Measurements from ENCODE around the gene SYNJ1. TPM values are rescaled to one million over a fixed set of nuclear protein-coding genes. Genes with fewer than 3 reads are reported as not detected.

Gene SYNJ1
- total and polyA plus RNA-seq, 2 of the 4 experiments (the other 2 are of a cell fraction): 3.6 to 4.6 TPM

DNA sequence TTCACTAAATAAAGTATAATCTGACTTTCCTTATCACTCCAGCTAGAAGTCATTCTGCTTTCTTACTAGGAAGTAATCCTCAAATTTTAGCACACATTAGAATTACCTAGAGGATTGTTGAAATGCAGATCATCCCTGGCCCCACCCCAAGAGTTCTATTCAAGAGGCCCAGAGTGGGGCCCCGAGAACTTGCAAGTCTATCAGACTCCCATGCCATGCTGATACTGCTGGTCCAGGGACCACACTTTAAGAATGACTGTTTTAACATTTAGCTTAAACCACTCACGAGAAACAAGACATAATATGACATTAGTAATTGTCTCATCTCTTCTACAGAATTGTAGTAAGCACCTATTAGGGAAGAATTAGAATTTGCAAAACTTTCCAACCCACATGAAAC lies 7.7 kb upstream of the SYNJ1 start:
- no peaks in the 10 kb centered on the region for H3K4me1 ChIP-seq (ENCODE audit: control insufficient read depth, insufficient read depth, low read length)
- H3K4ac ChIP-seq (ENCODE audit: low read depth, low read length): no peak overlapping the region
- no peaks in the 10 kb centered on the region for H3K9me3 ChIP-seq (ENCODE audit: control insufficient read depth, insufficient read depth, low read length)
- DNase-seq (no peak), ATAC-seq (ENCODE audit: low read depth) (no peak)
- H3K27ac ChIP-seq (ENCODE audit: insufficient read depth, low read length): no peak overlapping the region
- no peaks in the 10 kb centered on the region for H3K27me3 ChIP-seq (ENCODE audit: control insufficient read depth, insufficient read depth, low read length)
- no peaks in the 10 kb centered on the region for H3K9me1 ChIP-seq (ENCODE audit: insufficient read depth, low read length)
- H2BK120ac ChIP-seq (ENCODE audit: low read depth, low read length): no peak overlapping the region
- intact Hi-C loops (cut with micrococcal nuclease) (no loop called here), dilution Hi-C loops (cut with HindIII; ENCODE audit: low sequenced_read_pairs, unreplicated experiment) (no loop called here), in situ Hi-C loops (cut with MboI; ENCODE audit: low sequenced_read_pairs) (loop anchor here (25.0 kb wide), 1 partner anchor 348 kb away; the partner anchor contains the start of gene URB1)
- H2BK5ac ChIP-seq (ENCODE audit: low read depth, low read length, poor library complexity, severe bottlenecking): no peak overlapping the region
- no CpG with 5 or more reads among the region's 2 CpGs for WGBS, 2 experiments (ENCODE audit: extremely low coverage in 2 of 2, insufficient read length in 1 of 2)
- H3K4me2 ChIP-seq (ENCODE audit: low read depth, low read length): no peak overlapping the region
- H3K56ac ChIP-seq (ENCODE audit: extremely low read depth, insufficient read depth, low read length): no peak overlapping the region
- H4K5ac ChIP-seq (ENCODE audit: low read depth, low read length): no peak overlapping the region
- H4K8ac ChIP-seq (ENCODE audit: low read depth in 2 of 2, low read length in 2 of 2): no peak overlapping the region
- ChIA-PET POLR2A (ENCODE audit: unreplicated experiment) (no interaction called here), CTCF (interaction anchor here (0.5 kb wide), 1 partner anchor 21 kb away, joined by 3 read pairs; no protein-coding TSS in a partner anchor)
- no peak overlapping the region for H3K9ac ChIP-seq (ENCODE audit: low read depth, low read length)
- H3K23ac ChIP-seq (ENCODE audit: low read depth, low read length): no peak overlapping the region
- H2AK5ac ChIP-seq (ENCODE audit: low read depth, low read length): no peak overlapping the region
- no peak overlapping the region for H4K91ac ChIP-seq (ENCODE audit: insufficient read depth, low read depth, low read length)
- no peak overlapping the region for H2AFZ ChIP-seq (replicated peaks; ENCODE audit: low read length, poor library complexity)
- TF ChIP-seq RFX5 (IDR thresholded peaks at IDR 0.05; ENCODE audit: low read depth, low read length) (no peak), MAFK (IDR thresholded peaks at IDR 0.05; ENCODE audit: low read depth, low read length) (no peak), FOS (IDR thresholded peaks at IDR 0.05; ENCODE audit: low read depth, low read length) (no peak), POLR2A (IDR thresholded peaks at IDR 0.05; ENCODE audit: low read depth, low read length) (no peak), BHLHE40 (IDR thresholded peaks at IDR 0.05; ENCODE audit: low read depth, low read length) (no peak), NFE2L2 (IDR thresholded peaks at IDR 0.05; ENCODE audit: low read depth, low read length) (no peak), MXI1 (IDR thresholded peaks at IDR 0.05; ENCODE audit: borderline replicate concordance, low read depth, low read length) (no peak), MAZ (IDR thresholded peaks at IDR 0.05; ENCODE audit: borderline replicate concordance, low read depth, low read length) (no peak), SMC3 (IDR thresholded peaks at IDR 0.05; ENCODE audit: low read depth, low read length) (no peak), CHD1 (IDR thresholded peaks at IDR 0.05; ENCODE audit: low read depth, low read length) (no peak), RAD21 (IDR thresholded peaks at IDR 0.05; ENCODE audit: low read length) (no peak), RCOR1 (IDR thresholded peaks at IDR 0.05; ENCODE audit: insufficient replicate concordance, low read length) (no peak), CEBPB (IDR thresholded peaks at IDR 0.05; ENCODE audit: low read depth, low read length) (no peak)
- TF ChIP-seq, protein P1, sequence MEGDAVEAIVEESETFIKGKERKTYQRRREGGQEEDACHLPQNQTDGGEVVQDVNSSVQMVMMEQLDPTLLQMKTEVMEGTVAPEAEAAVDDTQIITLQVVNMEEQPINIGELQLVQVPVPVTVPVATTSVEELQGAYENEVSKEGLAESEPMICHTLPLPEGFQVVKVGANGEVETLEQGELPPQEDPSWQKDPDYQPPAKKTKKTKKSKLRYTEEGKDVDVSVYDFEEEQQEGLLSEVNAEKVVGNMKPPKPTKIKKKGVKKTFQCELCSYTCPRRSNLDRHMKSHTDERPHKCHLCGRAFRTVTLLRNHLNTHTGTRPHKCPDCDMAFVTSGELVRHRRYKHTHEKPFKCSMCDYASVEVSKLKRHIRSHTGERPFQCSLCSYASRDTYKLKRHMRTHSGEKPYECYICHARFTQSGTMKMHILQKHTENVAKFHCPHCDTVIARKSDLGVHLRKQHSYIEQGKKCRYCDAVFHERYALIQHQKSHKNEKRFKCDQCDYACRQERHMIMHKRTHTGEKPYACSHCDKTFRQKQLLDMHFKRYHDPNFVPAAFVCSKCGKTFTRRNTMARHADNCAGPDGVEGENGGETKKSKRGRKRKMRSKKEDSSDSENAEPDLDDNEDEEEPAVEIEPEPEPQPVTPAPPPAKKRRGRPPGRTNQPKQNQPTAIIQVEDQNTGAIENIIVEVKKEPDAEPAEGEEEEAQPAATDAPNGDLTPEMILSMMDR (conservative IDR thresholded peaks at IDR 0.05; ENCODE audit: low read depth, low read length): no peak
- TF ChIP-seq, protein P2, sequence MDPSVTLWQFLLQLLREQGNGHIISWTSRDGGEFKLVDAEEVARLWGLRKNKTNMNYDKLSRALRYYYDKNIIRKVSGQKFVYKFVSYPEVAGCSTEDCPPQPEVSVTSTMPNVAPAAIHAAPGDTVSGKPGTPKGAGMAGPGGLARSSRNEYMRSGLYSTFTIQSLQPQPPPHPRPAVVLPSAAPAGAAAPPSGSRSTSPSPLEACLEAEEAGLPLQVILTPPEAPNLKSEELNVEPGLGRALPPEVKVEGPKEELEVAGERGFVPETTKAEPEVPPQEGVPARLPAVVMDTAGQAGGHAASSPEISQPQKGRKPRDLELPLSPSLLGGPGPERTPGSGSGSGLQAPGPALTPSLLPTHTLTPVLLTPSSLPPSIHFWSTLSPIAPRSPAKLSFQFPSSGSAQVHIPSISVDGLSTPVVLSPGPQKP (IDR thresholded peaks at IDR 0.05; ENCODE audit: borderline replicate concordance, low read depth, low read length): no peak
- TF ChIP-seq, protein P3, sequence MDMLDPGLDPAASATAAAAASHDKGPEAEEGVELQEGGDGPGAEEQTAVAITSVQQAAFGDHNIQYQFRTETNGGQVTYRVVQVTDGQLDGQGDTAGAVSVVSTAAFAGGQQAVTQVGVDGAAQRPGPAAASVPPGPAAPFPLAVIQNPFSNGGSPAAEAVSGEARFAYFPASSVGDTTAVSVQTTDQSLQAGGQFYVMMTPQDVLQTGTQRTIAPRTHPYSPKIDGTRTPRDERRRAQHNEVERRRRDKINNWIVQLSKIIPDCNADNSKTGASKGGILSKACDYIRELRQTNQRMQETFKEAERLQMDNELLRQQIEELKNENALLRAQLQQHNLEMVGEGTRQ (IDR thresholded peaks at IDR 0.05; ENCODE audit: low read depth, low read length): no peak
- no peak overlapping the region for H3K18ac ChIP-seq (ENCODE audit: low read depth, low read length)
- peaks cover 14% of the 10 kb centered on the region for H3K36me3 ChIP-seq (ENCODE audit: control insufficient read depth, insufficient read depth, low read length)
- H2AK9ac ChIP-seq (replicated peaks; ENCODE audit: low read depth, low read length, poor library complexity): no peak overlapping the region
- no peaks in the 10 kb centered on the region for H3K79me1 ChIP-seq (ENCODE audit: low read depth in 1 of 2, low read length in 2 of 2)
- no peak overlapping the region for H3K4me3 ChIP-seq (ENCODE audit: insufficient read depth, low read depth, low read length)
- H2BK15ac ChIP-seq (ENCODE audit: low read depth, low read length): no peak overlapping the region
- H3K14ac ChIP-seq (replicated peaks; ENCODE audit: low read depth, low read length): no peak overlapping the region
- no peaks in the 10 kb centered on the region for H4K20me1 ChIP-seq (ENCODE audit: insufficient read depth, low read length)
- no TSS peak for BruUV-seq (replicated peaks)
- H2BK20ac ChIP-seq (ENCODE audit: low read depth, low read length): no peak overlapping the region
